ENCODE measurements around the gene UBLCP1.
A peak's percentile ranks its signal among the peaks of the same experiment; 100 is the strongest.

Gene UBLCP1

DNA sequence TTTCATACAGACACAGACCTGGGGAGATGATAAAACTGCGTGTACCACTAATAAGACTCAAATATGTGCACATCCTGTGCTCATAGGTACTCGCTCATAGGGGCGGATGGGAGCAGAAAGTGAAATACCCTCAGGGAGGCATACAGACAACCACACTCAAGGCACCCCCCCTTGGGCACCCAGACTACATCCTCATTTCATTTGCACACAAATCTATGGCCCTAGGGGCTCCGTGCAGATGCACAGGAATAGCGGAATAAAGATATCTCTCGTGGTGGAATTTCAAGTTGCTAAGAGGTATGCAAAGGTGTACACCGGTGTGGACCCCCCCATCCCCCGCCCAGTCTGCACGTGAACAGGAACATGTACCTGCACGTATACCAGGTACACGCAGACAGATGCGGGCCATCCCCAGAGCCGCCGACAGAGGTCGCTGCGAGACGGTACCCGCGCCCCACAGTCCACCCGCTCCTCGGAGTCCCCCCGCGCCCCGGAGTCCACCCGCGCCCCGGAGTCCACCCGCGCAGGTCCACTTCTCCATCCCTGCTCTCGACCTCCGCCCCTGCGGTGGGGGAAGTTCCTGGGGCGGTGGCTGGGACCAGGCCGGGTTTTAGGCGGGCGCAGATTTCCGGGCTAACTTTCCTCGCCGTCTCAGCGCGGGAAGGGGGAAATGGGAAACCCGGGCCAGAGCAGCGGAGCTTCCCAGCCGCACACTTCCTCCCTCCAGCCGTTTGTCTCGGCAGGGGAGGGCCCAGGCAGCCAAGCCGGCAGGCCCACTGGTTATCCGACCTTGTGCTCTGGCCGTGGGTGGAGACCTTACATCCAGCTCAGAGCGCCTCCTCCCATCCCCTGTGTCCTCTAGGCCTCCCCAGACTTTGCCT lies 68.2 kb downstream of the UBLCP1 start (continued):
- TF ChIP-seq, protein P1, sequence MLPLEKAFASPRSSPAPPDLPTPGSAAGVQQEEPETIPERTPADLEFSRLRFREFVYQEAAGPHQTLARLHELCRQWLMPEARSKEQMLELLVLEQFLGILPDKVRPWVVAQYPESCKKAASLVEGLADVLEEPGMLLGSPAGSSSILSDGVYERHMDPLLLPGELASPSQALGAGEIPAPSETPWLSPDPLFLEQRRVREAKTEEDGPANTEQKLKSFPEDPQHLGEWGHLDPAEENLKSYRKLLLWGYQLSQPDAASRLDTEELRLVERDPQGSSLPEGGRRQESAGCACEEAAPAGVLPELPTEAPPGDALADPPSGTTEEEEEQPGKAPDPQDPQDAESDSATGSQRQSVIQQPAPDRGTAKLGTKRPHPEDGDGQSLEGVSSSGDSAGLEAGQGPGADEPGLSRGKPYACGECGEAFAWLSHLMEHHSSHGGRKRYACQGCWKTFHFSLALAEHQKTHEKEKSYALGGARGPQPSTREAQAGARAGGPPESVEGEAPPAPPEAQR (tag by site-specific recombination; IDR thresholded peaks at IDR 0.05), result no peak
- TF ChIP-seq ZNF133 (tag by site-specific recombination; IDR thresholded peaks at IDR 0.05) (no peak), ZNF394 (tag by site-specific recombination; IDR thresholded peaks at IDR 0.05; ENCODE audit: borderline replicate concordance) (peak; percentile 69; the same call in 1 of the 2 replicates), ZNF596 (tag by site-specific recombination; IDR thresholded peaks at IDR 0.05) (no peak), ZXDB (tag by site-specific recombination; IDR thresholded peaks at IDR 0.05) (peak; percentile 89), KLF9 (tag by site-specific recombination; IDR thresholded peaks at IDR 0.05; ENCODE audit: low read depth) (no peak), ZNF10 (tag by site-specific recombination; IDR thresholded peaks at IDR 0.05) (no peak), ZFP3 (tag by site-specific recombination; IDR thresholded peaks at IDR 0.05; ENCODE audit: low read depth) (no peak), ZNF629 (tag by site-specific recombination; IDR thresholded peaks at IDR 0.05) (no peak), ZNF114 (tag by site-specific recombination; IDR thresholded peaks at IDR 0.05) (no peak), ZEB2 (tag by site-specific recombination; IDR thresholded peaks at IDR 0.05) (peak; percentile 98), ZBTB7A (tag by site-specific recombination; IDR thresholded peaks at IDR 0.05; ENCODE audit: low read depth) (0 out of 2 replicates have a peak, but pooled peaks have one; percentile 46), ZNF510 (tag by site-specific recombination; IDR thresholded peaks at IDR 0.05; ENCODE audit: insufficient replicate concordance) (no peak), ZNF426 (tag by site-specific recombination; IDR thresholded peaks at IDR 0.05) (no peak), TCF7L2 (IDR thresholded peaks at IDR 0.05; ENCODE audit: borderline replicate concordance, low read depth, low read length) (no peak), EGR2 (tag by site-specific recombination; IDR thresholded peaks at IDR 0.05; ENCODE audit: low read depth) (peak; percentile 78; the same call in 1 of the 2 replicates), KLF7 (tag by site-specific recombination; IDR thresholded peaks at IDR 0.05; ENCODE audit: borderline replicate concordance) (no peak), ZNF157 (tag by site-specific recombination; IDR thresholded peaks at IDR 0.05) (no peak)
- TF ChIP-seq, protein P2, sequence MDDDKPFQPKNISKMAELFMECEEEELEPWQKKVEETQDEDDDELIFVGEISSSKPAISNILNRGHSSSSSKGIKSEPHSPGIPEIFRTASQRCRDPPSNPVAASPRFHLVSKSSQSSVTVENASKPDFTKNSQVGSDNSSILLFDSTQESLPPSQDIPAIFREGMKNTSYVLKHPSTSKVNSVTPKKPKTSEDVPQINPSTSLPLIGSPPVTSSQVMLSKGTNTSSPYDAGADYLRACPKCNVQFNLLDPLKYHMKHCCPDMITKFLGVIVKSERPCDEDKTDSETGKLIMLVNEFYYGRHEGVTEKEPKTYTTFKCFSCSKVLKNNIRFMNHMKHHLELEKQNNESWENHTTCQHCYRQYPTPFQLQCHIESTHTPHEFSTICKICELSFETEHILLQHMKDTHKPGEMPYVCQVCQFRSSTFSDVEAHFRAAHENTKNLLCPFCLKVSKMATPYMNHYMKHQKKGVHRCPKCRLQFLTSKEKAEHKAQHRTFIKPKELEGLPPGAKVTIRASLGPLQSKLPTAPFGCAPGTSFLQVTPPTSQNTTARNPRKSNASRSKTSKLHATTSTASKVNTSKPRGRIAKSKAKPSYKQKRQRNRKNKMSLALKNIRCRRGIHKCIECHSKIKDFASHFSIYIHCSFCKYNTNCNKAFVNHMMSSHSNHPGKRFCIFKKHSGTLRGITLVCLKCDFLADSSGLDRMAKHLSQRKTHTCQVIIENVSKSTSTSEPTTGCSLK (tag by site-specific recombination; IDR thresholded peaks at IDR 0.05), result no peak
- TF ChIP-seq, protein P3, sequence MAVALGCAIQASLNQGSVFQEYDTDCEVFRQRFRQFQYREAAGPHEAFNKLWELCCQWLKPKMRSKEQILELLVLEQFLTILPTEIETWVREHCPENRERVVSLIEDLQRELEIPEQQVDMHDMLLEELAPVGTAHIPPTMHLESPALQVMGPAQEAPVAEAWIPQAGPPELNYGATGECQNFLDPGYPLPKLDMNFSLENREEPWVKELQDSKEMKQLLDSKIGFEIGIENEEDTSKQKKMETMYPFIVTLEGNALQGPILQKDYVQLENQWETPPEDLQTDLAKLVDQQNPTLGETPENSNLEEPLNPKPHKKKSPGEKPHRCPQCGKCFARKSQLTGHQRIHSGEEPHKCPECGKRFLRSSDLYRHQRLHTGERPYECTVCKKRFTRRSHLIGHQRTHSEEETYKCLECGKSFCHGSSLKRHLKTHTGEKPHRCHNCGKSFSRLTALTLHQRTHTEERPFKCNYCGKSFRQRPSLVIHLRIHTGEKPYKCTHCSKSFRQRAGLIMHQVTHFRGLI (tag by site-specific recombination; IDR thresholded peaks at IDR 0.05), result no peak
- TF ChIP-seq, protein P4, sequence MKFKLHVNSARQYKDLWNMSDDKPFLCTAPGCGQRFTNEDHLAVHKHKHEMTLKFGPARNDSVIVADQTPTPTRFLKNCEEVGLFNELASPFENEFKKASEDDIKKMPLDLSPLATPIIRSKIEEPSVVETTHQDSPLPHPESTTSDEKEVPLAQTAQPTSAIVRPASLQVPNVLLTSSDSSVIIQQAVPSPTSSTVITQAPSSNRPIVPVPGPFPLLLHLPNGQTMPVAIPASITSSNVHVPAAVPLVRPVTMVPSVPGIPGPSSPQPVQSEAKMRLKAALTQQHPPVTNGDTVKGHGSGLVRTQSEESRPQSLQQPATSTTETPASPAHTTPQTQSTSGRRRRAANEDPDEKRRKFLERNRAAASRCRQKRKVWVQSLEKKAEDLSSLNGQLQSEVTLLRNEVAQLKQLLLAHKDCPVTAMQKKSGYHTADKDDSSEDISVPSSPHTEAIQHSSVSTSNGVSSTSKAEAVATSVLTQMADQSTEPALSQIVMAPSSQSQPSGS (tag by site-specific recombination; IDR thresholded peaks at IDR 0.05; ENCODE audit: low read depth), result no peak
- TF ChIP-seq, protein P5, sequence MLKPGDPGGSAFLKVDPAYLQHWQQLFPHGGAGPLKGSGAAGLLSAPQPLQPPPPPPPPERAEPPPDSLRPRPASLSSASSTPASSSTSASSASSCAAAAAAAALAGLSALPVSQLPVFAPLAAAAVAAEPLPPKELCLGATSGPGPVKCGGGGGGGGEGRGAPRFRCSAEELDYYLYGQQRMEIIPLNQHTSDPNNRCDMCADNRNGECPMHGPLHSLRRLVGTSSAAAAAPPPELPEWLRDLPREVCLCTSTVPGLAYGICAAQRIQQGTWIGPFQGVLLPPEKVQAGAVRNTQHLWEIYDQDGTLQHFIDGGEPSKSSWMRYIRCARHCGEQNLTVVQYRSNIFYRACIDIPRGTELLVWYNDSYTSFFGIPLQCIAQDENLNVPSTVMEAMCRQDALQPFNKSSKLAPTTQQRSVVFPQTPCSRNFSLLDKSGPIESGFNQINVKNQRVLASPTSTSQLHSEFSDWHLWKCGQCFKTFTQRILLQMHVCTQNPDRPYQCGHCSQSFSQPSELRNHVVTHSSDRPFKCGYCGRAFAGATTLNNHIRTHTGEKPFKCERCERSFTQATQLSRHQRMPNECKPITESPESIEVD (tag by site-specific recombination; IDR thresholded peaks at IDR 0.05), result no peak
- TF ChIP-seq, protein P6, sequence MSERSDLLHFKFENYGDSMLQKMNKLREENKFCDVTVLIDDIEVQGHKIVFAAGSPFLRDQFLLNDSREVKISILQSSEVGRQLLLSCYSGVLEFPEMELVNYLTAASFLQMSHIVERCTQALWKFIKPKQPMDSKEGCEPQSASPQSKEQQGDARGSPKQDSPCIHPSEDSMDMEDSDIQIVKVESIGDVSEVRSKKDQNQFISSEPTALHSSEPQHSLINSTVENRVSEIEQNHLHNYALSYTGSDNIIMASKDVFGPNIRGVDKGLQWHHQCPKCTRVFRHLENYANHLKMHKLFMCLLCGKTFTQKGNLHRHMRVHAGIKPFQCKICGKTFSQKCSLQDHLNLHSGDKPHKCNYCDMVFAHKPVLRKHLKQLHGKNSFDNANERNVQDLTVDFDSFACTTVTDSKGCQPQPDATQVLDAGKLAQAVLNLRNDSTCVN (tag by site-specific recombination; optimal IDR thresholded peaks at IDR 0.05), result peak; percentile 71
- TF ChIP-seq, protein P7, sequence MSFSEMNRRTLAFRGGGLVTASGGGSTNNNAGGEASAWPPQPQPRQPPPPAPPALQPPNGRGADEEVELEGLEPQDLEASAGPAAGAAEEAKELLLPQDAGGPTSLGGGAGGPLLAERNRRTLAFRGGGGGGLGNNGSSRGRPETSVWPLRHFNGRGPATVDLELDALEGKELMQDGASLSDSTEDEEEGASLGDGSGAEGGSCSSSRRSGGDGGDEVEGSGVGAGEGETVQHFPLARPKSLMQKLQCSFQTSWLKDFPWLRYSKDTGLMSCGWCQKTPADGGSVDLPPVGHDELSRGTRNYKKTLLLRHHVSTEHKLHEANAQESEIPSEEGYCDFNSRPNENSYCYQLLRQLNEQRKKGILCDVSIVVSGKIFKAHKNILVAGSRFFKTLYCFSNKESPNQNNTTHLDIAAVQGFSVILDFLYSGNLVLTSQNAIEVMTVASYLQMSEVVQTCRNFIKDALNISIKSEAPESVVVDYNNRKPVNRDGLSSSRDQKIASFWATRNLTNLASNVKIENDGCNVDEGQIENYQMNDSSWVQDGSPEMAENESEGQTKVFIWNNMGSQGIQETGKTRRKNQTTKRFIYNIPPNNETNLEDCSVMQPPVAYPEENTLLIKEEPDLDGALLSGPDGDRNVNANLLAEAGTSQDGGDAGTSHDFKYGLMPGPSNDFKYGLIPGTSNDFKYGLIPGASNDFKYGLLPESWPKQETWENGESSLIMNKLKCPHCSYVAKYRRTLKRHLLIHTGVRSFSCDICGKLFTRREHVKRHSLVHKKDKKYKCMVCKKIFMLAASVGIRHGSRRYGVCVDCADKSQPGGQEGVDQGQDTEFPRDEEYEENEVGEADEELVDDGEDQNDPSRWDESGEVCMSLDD (tag by site-specific recombination; IDR thresholded peaks at IDR 0.05), result peak; percentile 93
